Activated naive CD4-positive, alpha-beta T cell treated with anti-CD3 and anti-CD28 coated beads for 36 hours (primary cell): Measurements from ENCODE around the gene HOXA3. TPM values are rescaled to one million over a fixed set of nuclear protein-coding genes. Genes with fewer than 3 reads are reported as not detected.

Experiments used
- CTCF ChIA-PET: fragments of 350-600 bp; sonication (Branson Sonifier 250); formaldehyde crosslinking; loops from one replicate; lab custom pipeline; 2021; ENCODE audit warnings: antibody characterized with exemption; lab: Charles Lee
- DNase-seq: peaks from one replicate; pipeline ENCODE4 v3.0.0-alpha.2; 2020
- H3K27ac Mint-ChIP-seq: one replicate; pipeline ENCODE4 v1.8.0; 2021; ENCODE audit warnings: mild to moderate bottlenecking, mixed read lengths
- H3K27me3 Mint-ChIP-seq: one replicate; pipeline ENCODE4 v1.8.0; 2021; ENCODE audit warnings: low read depth, mixed read lengths
- H3K36me3 Mint-ChIP-seq: one replicate; pipeline ENCODE4 v1.8.0; 2021; ENCODE audit warnings: low read depth, mixed read lengths
- H3K4me1 Mint-ChIP-seq: one replicate; pipeline ENCODE4 v1.8.0; 2021; ENCODE audit warnings: low read depth, mixed read lengths
- H3K4me3 Mint-ChIP-seq: one replicate; pipeline ENCODE4 v1.8.0; 2021; ENCODE audit warnings: mild to moderate bottlenecking, moderate library complexity, mixed read lengths
- H3K9me3 Mint-ChIP-seq: one replicate; pipeline ENCODE4 v1.8.0; 2021; ENCODE audit warnings: mixed read lengths
- intact Hi-C: fragments of 100-400 bp; cut with micrococcal nuclease; formaldehyde crosslinking; loops from one replicate; pipeline ENCODE4 v1.15.1; 2023
- total RNA-seq, 2 experiments: library from RNA; stranded (reverse); gene quantifications; one replicate each; pipeline ENCODE4 v1.2.3, GENCODE V29; 2021

Gene HOXA3
- total RNA-seq, 2 experiments from 2014 or later = not detected

DNA sequence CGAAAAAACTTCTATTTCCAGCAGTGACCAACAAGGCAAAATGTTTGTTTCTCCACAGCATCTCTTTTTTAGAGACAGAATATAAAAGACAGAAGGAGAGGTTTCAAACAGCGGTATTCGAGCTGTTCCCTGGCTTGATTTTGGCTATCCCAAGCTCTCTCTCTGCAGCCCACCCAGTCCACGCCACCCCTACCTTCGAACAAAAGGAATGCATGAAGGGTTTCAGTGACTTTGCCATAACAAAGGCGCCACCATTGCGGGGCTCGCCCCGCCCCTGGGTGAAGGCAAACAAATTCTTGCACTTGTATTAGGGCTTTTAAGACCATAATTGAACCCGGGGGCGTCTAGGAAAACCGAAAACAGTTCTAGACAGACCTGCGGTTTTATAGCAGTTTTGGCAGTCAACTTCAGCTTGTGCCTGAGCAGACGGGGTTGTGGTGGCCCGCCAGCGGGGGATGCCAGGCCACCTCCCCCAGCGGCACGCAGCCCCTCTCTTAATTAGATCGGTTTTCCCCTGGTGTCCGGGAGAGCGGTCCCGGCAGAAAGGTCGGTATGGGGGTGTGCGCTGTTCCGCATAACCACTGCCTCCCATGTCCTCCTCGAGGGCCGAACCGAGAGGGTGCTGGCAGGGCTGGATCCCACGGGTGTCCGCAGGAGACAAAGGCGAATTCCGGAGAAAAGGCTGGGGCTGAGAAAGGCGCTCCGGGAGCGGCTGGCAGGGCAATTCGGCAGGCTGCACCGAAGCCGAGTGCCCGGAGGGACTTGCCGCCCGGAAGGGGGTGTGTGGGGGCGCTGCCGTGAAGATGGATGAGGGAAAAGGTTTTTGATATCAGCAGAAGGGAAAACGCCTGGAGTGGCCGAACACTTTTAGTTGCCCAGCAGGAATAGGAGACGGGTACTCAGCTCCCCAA, 35.3 kb upstream of the HOXA3 start:
- peaks cover 40% of the 10 kb centered on the region for H3K4me1 Mint-ChIP-seq
- H3K4me3 Mint-ChIP-seq = peak overlapping the region; percentile 57
- CTCF ChIA-PET = interaction anchor here (0.6 to 1.9 kb wide), 5 partner anchors 8 to 1314 kb away, joined by 3 to 7 read pairs (median 3); partner anchors contain the start of gene HOXA13
- no peaks in the 10 kb centered on the region for H3K36me3 Mint-ChIP-seq
- no peak overlapping the region for H3K27ac Mint-ChIP-seq
- no peaks in the 10 kb centered on the region for H3K9me3 Mint-ChIP-seq
- DNase-seq = no peak
- intact Hi-C loops = loop anchor here (5.0 kb wide), 1 partner anchor 35 kb away; the partner anchor contains the start of gene HOXA3
- H3K27me3 Mint-ChIP-seq = peaks cover 88% of the 10 kb centered on the region

DNA sequence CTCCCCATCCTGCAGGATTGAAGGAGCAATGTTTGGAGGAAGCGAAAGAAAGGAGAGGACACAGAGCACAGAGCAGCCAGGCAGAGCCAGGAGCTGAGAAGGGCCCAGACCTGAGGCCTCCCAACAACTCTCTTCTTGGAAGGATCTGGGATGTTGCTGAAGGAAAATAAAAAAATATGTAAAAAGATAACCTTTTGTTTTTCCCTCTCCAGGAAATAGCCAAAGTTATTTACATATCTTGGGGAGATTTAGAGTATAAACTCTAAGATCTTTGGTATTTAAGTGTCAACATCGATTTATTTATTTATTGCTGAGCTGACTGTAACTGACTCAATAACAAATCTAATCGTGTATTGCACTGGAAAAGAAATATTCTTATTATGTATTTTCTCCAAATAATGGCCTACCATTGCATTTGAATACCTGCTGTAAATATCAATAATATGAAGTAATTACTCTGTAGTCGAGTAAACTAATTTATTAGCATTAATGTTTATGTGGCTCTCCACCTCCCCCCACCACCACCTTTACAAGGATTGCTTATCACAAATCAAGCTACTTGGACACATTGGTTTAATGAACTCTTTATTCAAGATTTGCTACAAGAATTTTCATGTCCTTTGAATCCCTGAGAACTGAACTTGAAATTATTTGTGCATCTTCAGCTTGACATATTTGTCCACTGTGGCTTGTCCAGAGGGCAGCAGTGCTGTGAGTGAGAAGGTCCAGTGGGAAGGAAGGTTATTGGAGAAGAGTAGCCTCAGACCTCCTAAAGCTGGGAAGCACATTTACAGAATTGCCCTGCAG, 34.5 kb upstream of the HOXA3 start:
- H3K27ac Mint-ChIP-seq = no peak overlapping the region
- H3K36me3 Mint-ChIP-seq = no peaks in the 10 kb centered on the region
- H3K27me3 Mint-ChIP-seq = peaks cover 88% of the 10 kb centered on the region
- no peak for DNase-seq
- no peaks in the 10 kb centered on the region for H3K9me3 Mint-ChIP-seq
- intact Hi-C loops = loop anchor here (5.0 kb wide), 1 partner anchor 35 kb away; the partner anchor contains the start of gene HOXA3
- no peak overlapping the region for H3K4me3 Mint-ChIP-seq
- peaks cover 37% of the 10 kb centered on the region for H3K4me1 Mint-ChIP-seq
- CTCF ChIA-PET = interaction anchor here (0.7 to 1.9 kb wide), 5 partner anchors 9 to 596 kb away, joined by 3 to 7 read pairs (median 3); partner anchors contain the start of gene HOXA13

DNA sequence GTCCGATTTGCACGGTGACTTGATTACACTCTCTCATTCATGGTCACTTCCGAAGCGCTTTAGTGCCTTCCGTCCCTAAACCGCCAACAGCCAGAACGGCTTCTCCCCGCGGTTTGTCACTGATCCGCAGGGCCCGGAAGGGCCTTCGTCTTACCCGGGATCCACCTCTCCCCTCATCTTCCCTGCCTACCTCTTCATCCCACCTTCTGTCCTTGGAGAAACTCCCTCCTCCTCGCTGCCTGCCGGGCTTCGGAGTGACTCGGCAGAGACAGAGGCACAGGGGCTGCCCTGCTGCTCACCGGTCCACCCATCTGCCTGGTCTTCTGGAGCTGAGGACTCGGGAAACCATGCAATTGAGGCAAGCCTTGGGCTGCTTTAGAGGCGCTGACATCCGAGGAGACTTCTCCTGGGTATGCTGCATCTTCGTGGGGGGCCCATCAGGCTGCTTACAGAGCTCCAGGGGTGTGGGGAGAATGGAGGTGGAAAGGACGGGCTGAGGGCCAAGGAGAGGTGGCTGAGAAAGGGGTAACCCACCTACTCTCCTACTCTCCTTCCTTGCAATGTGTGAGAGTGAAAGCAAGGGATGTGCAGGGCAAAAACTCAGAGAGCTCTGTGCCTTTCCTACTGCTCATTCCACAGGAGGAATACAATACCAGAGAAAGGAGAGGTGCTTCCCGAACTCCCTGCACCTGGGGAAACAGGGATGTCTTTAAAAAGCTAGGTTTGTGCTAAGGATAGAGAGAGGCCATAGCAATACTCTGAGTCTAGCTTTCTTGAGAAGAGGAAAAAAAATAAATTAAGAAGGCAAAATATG, 33.7 kb upstream of the HOXA3 start:
- intact Hi-C loops = loop anchor here (1.0 to 5.0 kb wide), 2 partner anchors 18 to 34 kb away; partner anchors contain the start of gene HOXA3
- H3K36me3 Mint-ChIP-seq = no peaks in the 10 kb centered on the region
- peaks cover 37% of the 10 kb centered on the region for H3K4me1 Mint-ChIP-seq
- peaks cover 87% of the 10 kb centered on the region for H3K27me3 Mint-ChIP-seq
- CTCF ChIA-PET = interaction anchor here (0.7 to 1.9 kb wide), 4 partner anchors 10 to 597 kb away, joined by 3 to 7 read pairs (median 3); partner anchors contain the start of gene HOXA13
- peak overlapping the region; percentile 61 for H3K4me3 Mint-ChIP-seq
- no peaks in the 10 kb centered on the region for H3K9me3 Mint-ChIP-seq
- DNase-seq = no peak
- H3K27ac Mint-ChIP-seq = no peak overlapping the region

DNA sequence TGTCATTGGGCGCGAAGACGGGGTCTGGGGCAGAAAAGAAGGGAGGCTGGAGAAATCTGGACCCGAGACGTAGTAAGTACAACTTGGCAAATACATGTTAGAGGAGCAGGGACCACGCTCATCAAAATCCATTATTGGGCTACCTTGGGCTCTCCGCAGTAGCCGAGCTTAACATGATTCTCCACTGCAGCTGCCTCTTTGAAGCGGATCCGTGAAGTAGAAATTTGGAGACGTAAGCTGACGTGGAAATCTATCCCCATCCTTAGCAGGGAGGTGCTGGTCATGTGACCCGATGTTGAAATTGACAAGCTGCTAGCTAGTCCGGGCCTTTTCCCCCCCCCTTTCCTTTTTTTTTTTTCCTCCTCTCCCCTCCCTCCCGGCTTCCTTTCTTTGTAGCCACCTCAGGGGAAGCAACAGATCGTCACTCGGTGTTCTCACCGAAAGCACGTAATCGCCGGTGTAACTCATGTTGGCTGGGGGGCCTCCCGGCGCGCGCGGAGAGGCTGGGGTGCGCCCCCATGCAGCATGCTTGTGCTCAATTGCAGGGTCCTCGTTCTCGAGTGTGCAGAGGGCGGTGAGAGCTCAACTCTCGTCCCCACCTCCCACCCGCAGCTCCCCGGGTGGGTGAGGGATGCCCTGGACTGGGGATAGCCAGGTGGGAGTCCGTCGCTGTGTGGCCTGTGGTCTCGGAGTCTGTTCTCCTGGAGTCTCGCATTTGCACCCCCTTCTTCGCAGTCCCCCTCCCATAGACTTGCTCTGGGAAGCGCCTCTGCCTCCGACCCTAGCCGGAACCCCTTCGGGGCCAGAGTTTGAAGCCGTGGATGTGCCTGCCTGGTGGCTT, 32.9 kb upstream of the HOXA3 start, which contains the start of gene HOXA11:
Gene HOXA11, minus strand, starts transcription at position 220 of the 841 bp plus-strand sequence. Its CDS starts 88 bp downstream, at position 132.
- peak within 1 kb of the TSS; percentile 61 for H3K4me3 Mint-ChIP-seq
- no peak within 1 kb of the TSS for H3K27ac Mint-ChIP-seq
- H3K9me3 Mint-ChIP-seq = no peaks in the 10 kb centered on the region
- intact Hi-C loops = loop anchor here (1.0 to 5.0 kb wide), 2 partner anchors 17 to 33 kb away; partner anchors contain the start of gene HOXA3
- no peaks in the 10 kb centered on the region for H3K36me3 Mint-ChIP-seq
- peaks cover 37% of the 10 kb centered on the region for H3K4me1 Mint-ChIP-seq
- CTCF ChIA-PET = interaction anchor here (0.5 to 1.1 kb wide), 3 partner anchors 11 to 58 kb away, joined by 3 to 5 read pairs (median 3); no protein-coding TSS in a partner anchor
- peak; percentile 58 for DNase-seq
- peaks cover 84% of the 10 kb centered on the region for H3K27me3 Mint-ChIP-seq

DNA sequence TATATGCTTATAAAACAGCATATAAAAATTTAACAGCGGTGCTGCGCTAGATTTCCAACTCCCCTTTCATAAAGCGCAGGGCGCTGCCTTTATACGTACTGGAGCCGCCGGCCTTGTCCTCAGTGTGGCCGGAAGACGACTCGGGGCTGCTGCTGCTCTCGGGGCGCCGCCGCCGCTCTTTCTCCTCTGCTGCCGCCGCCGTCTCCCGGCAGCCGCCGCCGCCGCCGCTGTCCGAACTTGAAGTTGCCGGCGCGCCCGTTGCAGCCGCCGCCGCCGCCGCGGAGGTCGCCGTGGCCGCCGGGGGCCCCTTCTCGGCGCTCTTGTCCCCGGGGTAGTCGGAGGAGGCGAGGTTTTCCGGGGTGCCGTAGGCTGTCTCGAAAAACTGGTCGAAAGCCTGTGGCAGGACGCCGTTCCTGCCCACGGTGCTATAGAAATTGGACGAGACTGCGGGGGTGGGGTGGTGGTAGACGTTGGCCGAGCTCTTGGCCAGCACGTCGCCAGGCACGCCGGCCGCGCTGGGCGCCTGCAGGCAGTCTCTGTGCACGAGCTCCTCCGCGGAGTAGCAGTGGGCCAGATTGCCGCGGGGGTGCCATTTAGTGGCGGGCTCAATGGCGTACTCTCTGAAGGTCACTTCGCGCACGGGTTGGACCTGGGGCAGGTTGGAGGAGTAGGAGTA, 32.1 kb upstream of the HOXA3 start:
- intact Hi-C loops = loop anchor here (1.0 to 5.0 kb wide), 3 partner anchors 10 to 32 kb away; partner anchors contain the start of genes HOXA10 and HOXA3
- CTCF ChIA-PET = interaction anchor here (1.0 to 1.5 kb wide), 5 partner anchors 11 to 33 kb away, joined by 3 to 5 read pairs (median 3); no protein-coding TSS in a partner anchor
- no peaks in the 10 kb centered on the region for H3K36me3 Mint-ChIP-seq
- H3K27me3 Mint-ChIP-seq = peaks cover 82% of the 10 kb centered on the region
- no peak overlapping the region for H3K27ac Mint-ChIP-seq
- H3K4me1 Mint-ChIP-seq = peaks cover 36% of the 10 kb centered on the region
- DNase-seq = no peak
- no peaks in the 10 kb centered on the region for H3K9me3 Mint-ChIP-seq
- peak overlapping the region; percentile 61 for H3K4me3 Mint-ChIP-seq

DNA sequence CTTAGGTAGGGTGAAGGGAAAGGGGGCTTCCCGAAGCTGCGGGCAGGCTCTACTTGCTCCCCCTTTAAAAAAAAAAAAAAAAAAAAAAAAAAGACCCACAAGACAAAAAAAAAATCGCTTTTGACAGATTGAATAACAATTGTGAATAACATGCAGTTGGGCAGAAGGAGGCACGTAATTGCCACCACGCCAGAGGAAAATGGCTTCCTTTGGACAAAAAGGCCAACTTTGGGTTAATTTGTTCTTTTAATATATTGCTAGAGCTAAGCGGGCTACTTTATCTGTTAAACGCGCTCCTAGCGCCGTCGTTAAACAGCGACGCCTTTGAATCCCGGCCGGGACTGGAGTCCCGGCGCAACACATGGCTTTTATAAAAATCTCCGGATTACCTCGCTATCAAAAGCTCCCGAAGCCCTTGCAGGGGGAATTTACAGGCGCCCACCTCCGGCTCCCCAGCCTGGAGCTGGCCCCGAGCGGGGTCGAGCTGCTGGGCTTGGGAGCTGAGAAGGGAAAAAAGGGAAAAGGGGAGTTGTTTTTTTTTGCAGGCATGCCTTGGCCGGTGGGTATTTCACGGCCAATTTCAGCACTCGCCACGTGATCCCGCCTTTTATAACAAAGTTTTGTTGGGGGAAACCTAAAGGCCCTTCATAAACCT, 31.4 kb upstream of the HOXA3 start:
- DNase-seq = no peak
- intact Hi-C loops = loop anchor here (1.0 kb wide), 1 partner anchor 10 kb away; the partner anchor contains the start of gene HOXA10
- Mint-ChIP-seq H3K4me1 (peaks cover 35% of the 10 kb centered on the region), H3K9me3 (no peaks in the 10 kb centered on the region), H3K36me3 (no peaks in the 10 kb centered on the region), H3K27me3 (peaks cover 82% of the 10 kb centered on the region), H3K27ac (no peak overlapping the region), H3K4me3 (peak overlapping the region; percentile 43)
- CTCF ChIA-PET = interaction anchor here (0.7 to 1.5 kb wide), 4 partner anchors 12 to 325 kb away, joined by 3 to 7 read pairs (median 4); no protein-coding TSS in a partner anchor

DNA sequence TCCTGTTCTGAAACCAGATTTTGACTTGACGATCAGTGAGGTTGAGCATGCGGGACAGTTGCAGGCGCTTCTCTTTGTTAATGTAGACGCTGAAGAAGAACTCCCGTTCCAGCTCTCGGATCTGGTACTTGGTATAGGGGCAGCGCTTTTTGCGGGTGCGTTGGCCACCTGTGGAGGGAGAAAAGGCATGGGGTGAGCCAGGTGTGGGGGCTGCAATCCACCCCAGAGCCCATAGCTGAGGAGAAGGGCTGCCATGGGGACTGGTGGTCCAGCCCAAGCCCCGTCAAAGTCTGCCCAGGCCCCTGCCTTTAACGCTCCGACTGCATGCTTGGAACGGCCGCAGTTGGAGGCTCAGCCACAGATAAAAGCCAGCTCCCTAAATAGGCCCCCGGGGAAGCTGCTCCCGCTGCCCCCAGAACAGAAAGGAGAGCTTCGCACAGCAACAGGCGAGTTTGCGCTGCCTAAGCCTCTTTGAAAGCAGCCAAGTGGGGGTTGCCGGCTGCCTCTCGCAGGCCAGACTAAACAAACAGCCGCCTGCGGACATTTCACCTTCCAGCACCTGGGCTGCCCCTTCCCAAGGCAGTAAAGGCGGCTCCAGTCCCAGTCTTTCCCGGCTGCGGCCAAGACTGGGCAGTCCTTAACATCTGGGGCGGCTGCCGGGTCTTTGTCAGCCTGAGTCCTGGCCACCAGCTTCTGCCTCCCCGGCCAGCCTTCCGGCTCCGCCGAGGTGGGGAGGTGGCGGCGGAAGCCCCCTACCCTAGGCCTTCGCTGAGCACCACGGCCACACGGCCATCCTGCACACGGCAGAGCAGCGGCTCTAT, 30.7 kb upstream of the HOXA3 start:
- DNase-seq = no peak
- H3K36me3 Mint-ChIP-seq = no peaks in the 10 kb centered on the region
- peaks cover 28% of the 10 kb centered on the region for H3K4me1 Mint-ChIP-seq
- peaks cover 78% of the 10 kb centered on the region for H3K27me3 Mint-ChIP-seq
- H3K9me3 Mint-ChIP-seq = no peaks in the 10 kb centered on the region
- intact Hi-C loops = no loop called here
- no peak overlapping the region for H3K4me3 Mint-ChIP-seq
- CTCF ChIA-PET = interaction anchor here (0.7 to 1.5 kb wide), 6 partner anchors 13 to 325 kb away, joined by 3 to 7 read pairs (median 4); no protein-coding TSS in a partner anchor
- no peak overlapping the region for H3K27ac Mint-ChIP-seq

DNA sequence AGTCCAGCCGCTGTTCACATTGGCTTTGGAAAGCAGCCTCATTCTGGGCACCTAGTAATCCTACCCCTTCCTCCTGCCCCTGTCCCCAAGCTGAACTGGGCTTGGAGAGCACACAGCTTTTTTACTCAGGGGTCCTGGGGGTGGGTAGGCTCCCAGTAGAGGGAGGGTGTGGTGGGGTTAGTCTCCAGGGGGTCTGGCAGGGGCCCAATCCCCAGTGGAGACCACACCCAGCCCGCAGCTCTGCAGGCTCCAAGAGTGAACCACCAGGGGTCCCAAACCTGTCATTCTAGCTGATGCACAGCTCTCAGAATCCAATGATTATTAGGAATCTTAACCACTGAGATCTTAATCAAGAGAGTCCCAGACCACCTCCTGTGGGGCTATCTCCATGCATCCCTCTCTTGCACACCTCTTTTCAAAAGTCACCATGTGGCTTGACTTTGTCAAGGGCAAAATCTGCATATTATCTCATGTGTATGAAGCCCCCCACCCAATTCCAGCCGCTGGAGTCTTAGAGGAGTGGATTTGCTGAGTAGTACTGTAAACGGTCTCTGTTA, 30.0 kb upstream of the HOXA3 start:
- H3K9me3 Mint-ChIP-seq = no peaks in the 10 kb centered on the region
- intact Hi-C loops = no loop called here
- peaks cover 78% of the 10 kb centered on the region for H3K27me3 Mint-ChIP-seq
- H3K4me1 Mint-ChIP-seq = peaks cover 23% of the 10 kb centered on the region
- no peak overlapping the region for H3K4me3 Mint-ChIP-seq
- no peaks in the 10 kb centered on the region for H3K36me3 Mint-ChIP-seq
- no peak overlapping the region for H3K27ac Mint-ChIP-seq
- DNase-seq = no peak
- CTCF ChIA-PET = interaction anchor here (0.9 to 1.4 kb wide), 3 partner anchors 17 to 23 kb away, joined by 3 to 4 read pairs (median 3); no protein-coding TSS in a partner anchor

DNA sequence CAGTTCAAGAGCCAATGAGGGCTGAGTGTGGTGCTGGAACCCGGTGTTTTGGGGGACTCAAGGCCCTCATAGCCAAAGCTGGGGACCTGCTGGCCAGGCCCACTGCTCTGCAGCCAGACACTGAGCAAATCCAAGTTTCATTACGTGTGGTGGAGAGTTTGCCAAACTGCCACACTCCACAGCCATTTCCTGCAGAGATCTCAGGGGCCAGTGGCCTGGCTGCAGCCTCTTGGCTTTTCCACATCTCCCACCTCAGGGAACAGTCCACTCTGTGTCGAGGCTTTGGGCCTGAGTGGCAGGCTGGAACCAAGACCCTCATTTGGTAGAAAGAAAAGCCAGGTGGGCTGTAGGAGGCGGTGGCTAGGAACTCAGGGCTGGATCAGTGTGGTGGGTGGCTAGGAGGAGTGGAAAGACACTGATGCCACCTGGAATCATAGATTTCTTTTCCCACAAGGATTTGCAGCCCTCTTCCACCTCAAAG, 29.5 kb upstream of the HOXA3 start:
- no peak for DNase-seq
- intact Hi-C loops = no loop called here
- Mint-ChIP-seq H3K36me3 (no peaks in the 10 kb centered on the region), H3K27me3 (peaks cover 73% of the 10 kb centered on the region), H3K9me3 (no peaks in the 10 kb centered on the region), H3K4me1 (peaks cover 20% of the 10 kb centered on the region), H3K4me3 (no peak overlapping the region), H3K27ac (no peak overlapping the region)
- CTCF ChIA-PET = interaction anchor here (1.0 to 1.4 kb wide), 2 partner anchors 17 to 23 kb away, joined by 3 read pairs; no protein-coding TSS in a partner anchor
